GM21576 (cell line): Measurements from ENCODE around the gene TTLL3.
A peak's percentile ranks its signal among the peaks of the same experiment; 100 is the strongest.
"Not testable (repeated sequence)": the region's sequence is repeated elsewhere in the genome, so short reads cannot be mapped to it uniquely, and the experiment has no call there.

ENCODE experiments used
- ATAC-seq: cut with Tn5 transposase; IDR thresholded peaks from one replicate; pipeline ENCODE4 v1.9.1; 2021; ENCODE audit warnings: mild to moderate bottlenecking, moderate library complexity; ENCODE audit not compliant: unreplicated experiment

The TTLL3 gene

DNA sequence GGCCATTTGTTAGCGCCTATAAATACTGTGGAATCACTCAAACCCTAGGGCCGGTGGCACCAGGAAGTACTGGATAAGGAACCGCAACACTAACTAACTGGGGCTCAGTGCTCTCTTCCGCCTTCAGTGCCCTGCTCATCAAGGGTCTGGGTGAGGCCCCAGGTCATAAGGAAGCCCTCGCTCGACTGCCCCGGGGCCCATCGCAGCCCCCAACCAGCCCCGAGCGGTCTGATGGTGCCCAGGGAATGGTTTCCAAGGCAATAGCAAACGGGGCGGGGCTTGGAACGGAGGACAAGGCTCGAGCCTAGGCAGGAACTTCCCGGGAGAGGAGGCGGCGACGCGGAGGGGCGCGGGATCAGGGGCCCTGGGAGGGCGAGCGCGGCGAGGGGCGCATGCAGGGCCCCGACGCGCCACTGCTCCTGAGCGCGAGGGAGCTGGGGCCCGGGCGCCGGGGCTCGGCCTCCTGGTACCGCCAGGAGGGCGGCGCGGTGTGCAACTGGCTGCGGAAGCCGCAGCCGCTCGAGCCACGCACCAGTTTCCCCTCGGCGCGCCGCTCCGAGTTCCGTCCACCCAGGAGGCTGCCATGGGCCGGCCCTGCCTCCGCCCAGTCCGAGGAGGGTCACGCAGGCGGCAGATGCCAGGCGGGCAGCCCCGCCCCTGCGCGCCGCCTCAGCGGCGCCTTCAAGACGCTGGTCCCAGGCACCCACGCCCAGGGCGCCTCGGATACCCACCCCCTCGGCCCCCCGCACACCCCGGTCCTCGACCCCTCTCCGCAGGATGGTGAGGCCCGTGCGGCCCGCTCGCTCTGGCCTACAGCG lies at the start of gene TTLL3:
TTLL3 (plus strand) TSS at position 648 of the 818 bp plus-strand sequence. CDS start 400 bp downstream, outside the sequence.
- ATAC-seq, result peak; percentile 51

DNA sequence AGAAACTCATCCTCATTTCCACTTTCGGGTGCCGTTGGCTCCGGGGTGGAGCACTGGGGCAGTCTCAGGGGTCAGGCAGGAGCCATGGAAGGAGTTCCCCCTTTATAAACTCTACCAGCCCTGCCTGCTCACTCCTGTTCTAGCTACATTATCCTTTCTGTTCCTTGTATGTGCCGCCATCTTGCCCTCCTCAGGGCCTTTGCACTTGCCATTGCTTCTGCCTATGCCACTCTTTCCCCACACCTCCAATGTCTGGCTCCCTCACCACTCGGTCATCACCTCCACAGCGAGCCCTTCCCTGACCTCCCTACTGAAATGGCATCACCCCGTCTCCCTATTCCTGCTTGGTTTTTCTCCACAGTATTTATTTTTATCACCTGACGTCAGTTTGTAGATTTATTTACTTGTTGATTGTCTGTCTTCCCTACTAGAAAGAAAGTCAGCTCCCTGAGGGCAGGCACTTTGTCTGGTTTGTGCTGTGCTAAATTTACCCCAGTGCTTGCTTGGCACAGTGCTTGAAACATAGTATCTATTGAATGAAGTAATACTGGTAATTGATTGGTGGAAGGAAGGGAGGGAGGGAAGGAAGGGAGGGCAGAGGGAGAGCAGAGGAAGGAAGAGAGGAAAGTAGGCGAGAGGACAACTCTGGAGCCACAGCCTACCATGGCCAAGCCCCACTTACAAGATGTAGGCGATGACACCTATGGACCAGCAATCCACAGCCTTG lies 49.1 kb upstream of the TTLL3 start:
- ATAC-seq, result no peak

DNA sequence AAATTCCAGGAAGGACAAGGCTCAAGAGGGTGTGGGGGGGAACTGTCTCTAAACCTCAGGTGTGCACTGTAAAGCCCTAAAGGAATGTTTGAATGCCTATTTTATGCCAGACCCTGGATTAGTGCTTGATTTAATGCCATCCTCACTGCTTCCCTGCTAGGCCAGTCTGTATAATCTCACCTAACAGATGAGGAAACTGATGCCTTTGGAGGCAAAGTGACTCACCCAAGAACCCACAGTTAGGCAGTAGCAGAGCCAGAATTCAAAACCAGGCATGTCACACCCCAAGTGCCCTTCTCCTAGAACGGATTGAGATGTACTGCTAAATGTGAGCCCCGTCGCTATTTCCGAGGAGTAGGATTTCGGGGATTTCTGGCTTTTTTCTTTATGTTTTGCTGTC lies 48.1 kb upstream of the TTLL3 start:
- ATAC-seq, result no peak

- ATAC-seq, result no peak
These were observed 47.2 kb upstream of the TTLL3 start for GRCh38 chr3:9762871-9763270.

- ATAC-seq, result no peak
These were observed 44.2 kb upstream of the TTLL3 start for GRCh38 chr3:9765865-9766264.

GRCh38 chr3:9767418-9767817 lies 42.6 kb upstream of the TTLL3 start:
- no peak for ATAC-seq

- ATAC-seq, result no peak
These were observed 41.8 kb upstream of the TTLL3 start for GRCh38 chr3:9768141-9768775.

DNA sequence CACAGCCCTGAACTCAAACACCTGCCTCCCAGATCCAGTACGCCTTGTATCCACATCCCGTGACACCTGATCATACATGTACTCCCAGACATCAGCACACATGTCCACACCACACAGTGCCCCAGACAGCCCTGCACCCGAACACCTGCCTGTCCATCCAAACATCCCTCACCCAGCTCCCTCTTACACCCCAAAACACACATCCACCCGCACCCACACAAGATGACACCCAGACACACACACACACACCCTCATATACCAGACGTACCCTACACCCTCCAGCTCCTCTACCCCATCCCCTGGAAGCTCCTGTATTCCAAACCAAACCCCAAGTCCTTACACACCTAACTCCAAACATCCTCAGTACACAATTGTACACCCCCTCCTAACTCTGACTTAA lies 41.0 kb upstream of the TTLL3 start:
- no peak for ATAC-seq

GRCh38 chr3:9769426-9770275 lies 40.4 kb upstream of the TTLL3 start, which contains the start of gene CAMK1:
CAMK1 (minus strand) TSS chr3:9769947; CDS start chr3:9767749, 2,198 bp downstream.
- peak; percentile 70 for ATAC-seq

- ATAC-seq, result no peak
These were observed 39.7 kb upstream of the TTLL3 start for GRCh38 chr3:9770276-9770812.

- not testable (repeated sequence) for ATAC-seq
These were observed 39.1 kb upstream of the TTLL3 start for GRCh38 chr3:9771007-9771406.

DNA sequence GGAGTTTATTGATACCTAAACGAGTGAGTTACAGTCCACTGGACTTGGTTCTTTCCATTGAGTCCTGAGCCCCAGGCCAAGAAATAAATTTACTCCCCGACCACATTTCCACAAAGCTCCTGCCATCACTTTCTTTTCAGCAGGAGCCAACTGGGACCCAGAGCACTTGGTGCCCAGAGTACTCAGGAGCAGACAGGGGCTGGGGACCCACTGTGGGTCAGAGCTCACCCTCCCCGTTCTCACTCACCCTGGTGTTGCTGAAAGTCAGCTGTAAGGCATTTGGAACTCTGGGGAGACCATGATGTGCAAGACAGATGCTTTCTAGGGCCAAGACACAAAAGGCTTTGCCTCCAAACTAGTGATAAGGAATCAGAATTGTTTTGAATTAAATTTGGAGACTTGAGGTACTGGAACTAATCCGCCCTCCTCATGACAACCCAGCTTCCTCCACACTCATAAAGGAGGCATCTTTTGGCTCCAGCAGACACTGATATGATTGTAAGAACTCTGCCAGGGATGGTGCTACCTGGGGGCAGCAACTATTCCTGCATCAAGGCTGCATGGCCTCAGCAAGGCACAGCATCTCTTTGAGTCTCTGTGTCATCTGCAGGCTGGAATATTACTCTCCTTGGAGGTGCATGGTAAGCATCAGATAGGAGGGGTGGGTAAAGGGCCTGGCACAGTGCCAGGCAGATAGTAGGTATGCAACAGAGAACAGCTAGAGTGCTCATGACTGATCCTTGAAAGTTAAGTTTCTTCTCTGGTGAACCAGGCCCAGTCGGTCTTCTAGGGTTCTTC lies 33.0 kb upstream of the TTLL3 start:
- ATAC-seq, result no peak

- ATAC-seq, result no peak
These were observed 32.4 kb upstream of the TTLL3 start for GRCh38 chr3:9777694-9778021.

DNA sequence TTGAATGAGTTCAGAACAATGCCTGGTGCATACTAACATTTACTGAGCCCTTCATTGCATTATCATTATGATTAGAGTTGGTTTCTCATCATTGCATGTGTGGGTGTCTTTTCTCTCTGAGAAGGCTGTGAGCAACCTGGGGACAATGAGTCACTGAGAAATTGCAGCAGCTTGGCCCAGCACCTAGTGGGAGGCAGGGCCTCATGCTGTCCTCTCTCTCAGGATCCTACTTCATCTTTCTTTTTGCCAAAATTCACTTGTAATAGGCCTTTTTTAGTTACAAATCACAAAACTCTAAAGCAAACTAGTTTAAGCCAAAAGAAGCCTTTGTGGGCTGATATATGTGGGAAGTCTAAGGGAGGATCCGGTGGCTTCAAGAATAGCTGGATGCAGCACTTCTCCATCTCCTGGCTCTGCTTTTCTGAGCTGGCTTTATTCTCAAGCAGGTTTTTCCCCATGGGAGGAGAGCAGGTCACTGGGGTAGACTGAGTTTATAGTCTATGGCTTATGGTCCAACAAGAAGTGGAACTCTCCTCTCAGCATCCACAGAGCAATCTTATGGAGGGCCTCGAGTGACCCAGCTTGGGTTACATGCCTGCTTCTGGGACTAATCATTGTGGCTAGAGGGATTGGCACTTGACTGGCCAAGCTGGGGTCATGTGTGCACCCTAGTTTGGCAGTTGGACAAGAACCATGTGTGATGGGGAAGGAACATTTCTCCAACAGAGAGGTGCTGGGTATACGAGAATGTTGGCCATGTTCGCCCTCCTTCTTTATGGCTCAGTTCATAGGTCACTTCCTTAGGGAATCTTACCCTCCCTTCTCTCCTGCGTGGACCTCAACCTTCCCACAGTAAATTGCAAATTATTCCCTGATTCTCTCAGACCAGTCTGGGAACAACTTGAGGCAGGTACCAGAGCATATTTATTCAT lies 31.7 kb upstream of the TTLL3 start:
- ATAC-seq, result no peak

DNA sequence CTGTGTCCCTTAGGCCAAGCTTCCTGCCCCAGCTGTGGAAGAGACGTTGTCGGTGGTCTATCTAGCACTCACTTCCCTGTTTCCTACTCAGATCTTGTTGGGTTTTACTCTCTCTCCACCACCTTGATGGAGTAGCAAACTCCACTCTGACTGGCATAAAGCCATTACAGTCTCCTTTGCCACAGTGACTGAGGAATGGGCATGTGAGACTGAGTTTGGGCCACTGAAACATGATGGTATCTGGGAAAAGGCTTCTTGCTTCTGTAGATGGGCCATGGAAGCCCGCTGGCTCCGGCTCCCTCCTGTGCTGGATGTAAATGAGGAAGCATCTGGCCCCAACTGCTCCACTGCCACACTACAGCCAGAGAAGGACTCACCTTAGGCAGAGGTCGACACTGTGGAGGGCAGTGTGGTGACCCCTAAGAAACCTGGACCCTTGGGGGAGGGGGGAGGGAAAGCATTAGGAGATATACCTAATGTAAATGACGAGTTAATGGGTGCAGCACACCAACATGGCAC lies 30.9 kb upstream of the TTLL3 start:
- ATAC-seq, result no peak

DNA sequence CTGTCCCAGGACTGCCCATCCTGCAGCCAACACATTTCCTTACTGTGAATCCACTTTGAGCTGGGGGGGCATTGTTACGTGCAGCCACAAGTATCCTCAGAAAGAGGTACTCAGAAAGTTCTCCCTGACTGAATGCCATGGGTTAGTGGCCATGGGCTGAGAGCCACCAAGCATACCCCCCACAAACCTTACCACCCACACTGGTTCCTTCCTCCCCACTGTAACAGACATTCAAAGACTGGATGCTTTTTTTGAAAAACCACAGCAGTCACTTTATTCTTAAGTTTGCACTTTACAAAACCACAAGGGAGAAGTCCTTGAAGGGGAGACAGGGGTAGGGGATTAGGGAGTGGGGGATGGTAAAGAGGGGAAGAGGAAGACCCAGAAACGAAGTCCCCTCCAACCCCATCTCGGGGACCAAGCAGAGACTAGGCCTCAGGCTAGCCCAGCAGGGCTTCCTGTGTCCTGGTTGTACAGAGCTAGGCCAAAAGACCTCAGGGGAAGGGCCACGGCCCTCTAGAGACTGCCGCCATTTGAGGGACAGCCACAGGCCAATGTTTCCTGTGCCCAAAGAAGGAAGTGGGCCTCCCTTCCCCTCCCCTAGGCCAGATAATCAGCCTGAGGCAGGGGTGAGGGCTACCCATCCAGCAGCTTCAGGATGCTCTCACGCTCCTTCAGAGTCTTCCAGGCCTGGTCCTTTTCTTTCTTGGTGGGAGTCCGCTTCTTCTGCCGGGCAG lies 30.2 kb upstream of the TTLL3 start:
- peak; percentile 46 for ATAC-seq

DNA sequence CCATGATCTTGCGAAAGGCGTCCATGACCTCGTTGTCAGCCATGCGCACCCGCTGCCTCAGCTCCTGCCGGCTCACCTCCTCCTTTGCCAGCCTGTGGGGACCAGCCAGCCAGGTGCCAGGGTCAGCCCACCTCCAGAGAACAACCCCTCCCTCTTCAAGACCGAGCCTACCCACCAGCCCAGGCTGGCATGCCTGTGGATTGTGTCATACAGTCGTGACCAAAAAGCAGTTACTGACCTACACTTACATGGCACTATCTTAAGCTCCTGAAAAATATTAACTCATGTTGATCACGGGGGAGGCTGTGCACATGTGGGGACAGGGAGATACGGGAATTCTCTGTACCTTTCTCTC lies 29.6 kb upstream of the TTLL3 start:
- ATAC-seq, result no peak

DNA sequence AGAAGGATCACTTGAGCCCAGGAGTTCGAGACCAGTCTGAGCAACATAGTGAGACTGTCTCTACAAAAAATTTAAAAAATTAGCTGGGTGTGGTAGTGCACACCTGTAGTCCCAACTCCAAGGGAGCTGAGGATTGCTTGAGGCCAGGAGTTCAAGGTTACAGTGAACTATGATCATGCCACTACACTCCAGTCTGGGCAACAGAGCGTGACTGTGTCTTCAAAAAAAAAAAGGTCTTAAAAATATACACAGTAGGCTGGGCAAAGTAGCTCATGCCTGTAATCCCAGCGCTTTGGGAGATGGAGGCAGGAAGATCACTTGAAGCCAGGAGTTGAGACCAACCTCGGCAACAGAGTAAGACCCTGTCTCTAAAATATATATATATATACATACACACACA lies 29.2 kb upstream of the TTLL3 start:
- ATAC-seq, result no peak
